GM18520 (cell line): ENCODE data around the gene BBX.
"Not testable (repeated sequence)": the region's sequence is repeated elsewhere in the genome, so short reads cannot be mapped to it uniquely, and the experiment has no call there.

Experiments
- ATAC-seq: cut with Tn5 transposase; IDR thresholded peaks from one replicate; pipeline ENCODE4 v1.9.1; 2021; ENCODE audit not compliant: unreplicated experiment

The BBX gene

DNA sequence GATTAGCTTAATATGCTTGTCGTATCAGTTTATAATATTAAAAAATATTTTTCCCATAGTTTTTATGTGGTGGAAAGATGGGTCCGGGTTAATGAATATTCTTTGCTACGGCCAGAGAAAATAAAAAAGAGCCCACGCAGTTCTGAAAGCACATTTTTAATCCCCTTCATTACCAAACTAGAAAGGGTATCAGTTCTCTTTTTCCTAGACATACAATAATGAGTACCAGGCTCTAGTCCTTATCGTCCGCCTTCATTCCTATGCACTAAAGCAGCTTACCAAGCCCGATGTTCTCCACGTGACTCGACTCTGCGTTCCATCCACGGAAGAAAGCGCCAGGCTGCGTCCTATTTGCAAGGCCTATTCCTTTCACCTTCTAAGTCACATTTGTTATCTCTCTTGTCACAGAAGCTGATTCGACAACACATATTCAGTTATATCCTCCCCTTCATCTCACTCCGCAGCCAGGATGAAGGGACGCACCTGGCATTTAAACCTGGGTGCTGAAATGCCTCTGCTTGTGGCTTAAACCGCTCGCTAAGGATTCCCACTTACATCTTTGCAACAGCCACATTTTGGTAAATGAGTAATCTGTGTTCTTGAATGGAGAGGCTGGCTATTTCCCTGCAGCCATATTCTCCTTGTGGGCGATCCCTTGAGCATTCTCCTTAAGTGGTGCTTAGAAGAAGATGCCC, 311.1 kb downstream of the BBX start:
- ATAC-seq = no peak

DNA sequence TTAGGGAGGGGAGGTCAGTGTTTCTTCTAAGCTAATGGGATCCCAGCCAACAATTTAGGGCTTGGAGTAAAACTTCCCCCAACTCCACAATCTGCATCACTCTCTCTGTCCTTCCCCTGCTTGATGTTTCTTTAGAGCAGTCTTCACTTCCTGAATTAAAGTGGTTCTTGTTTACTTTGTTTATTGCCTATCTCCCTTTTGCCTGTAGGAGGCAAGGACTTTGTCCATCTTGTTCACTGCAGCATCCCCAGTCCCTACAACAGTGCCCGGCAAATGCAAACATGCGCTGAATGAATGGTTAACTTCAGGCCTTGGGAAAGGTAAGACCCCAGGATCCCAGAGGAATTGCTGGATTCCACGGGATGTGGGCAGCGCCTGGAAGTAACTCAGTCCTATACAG, 312.2 kb downstream of the BBX start:
- ATAC-seq = not testable (repeated sequence)

DNA sequence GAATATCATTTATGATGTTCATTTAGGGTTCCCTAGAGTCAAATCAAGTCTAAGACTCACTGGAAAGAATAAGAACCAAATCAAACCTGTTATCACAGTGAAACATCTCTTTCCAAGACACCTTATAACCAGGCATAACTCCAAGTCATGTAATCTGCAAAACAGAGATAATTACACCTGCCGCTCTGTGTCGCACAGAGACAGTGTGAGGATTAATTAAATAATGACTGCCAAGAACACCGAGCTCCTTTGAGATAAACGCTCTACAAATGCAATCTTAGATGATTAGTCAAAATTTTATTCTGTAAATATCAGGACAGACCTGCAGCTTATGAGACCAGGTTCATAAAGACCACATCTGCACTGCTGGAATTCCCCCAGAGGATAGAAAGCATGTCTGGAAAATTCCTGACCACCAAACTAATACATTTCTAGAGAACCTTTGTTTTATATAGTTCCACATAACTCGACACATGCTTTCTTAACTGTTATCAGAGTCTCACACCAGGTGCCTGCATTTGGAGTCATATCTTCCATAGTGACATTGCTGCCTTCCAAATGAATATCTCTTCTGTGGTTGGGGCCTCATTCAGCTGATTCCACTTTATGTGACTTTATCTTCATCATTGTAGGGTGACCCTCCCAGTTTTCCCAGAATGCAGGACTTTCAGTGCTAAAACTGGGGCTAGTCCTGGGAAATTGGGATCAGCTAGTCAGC, 315.3 kb downstream of the BBX start:
- no peak for ATAC-seq

DNA sequence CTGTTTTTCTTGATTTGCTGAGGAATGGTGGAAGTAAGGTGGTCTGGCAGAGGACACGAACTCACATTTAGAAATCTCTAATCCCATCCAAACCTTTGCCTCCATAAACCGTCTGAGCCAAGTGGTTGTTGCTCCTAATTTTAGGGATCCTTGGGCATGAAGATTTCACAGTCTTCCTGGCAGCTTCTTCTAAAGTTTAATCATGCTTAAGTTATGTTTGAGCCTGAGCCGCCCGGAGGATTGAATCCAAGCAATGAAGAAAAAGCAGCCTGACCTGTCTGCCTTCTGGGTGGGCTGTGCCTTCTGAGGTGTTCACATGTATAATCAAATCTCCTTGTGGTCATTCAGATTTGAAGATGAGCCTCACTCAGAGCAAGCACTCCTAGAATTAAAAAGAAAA, 319.1 kb downstream of the BBX start:
- no peak for ATAC-seq

DNA sequence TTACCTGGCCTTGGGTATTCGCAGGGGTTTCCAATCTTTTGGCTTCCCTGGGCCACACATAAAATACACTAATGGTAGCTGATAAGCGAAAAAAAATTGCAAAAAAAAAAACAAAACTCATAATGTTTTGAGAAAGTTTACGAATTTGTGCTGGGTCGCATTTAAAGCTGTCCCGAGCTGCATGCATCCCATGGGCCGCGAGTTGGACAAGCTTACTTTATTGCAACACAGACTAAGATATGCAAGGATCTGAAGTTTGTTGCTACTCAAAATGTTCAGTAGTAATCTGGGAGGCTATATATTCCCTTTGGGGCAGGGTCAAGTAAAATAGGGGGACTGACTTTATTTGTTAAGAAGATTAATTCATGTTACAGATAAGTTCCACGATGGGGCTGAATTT, 320.2 kb downstream of the BBX start:
- no peak for ATAC-seq

DNA sequence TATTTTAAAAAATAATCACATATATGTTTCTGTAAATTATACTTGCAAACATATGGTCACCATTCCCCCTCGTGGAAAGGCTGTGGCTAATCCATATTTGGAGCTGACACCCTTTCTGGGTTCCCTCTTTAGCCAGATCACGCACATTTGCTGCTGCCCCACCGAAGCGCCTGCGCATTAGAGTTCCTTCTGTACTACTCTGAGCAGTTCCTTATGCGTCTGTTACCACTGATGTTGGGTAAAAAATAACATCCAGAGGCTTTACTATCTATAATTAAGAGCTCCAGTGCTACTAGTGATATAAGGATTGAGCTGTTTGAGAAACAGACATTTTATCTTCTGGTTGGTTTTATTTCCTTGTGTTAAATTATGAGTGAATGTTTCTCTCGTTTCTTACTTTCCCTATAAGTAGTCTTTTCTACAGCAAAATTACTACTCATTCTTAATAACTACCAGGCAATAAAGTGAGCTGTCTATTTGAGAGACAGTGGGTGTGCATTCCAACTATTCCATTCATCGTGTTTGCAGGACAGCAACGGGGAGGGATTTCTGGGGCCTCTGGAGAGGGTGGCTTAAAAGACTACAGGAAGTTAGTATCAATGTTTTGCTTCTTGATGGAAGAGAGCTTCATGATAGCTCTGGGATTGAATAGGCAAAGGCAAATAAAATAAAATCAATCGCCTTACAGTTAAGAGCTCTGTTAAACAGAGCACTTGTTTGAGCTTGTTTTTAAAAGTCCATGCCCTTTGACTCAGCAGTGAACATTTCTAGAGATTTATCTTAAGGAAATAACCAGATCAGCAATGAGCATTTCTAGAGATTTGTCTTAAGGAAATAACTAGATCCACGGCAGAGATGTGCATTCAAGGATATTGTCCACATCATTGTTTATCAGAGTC, 322.9 kb downstream of the BBX start:
- no peak for ATAC-seq

DNA sequence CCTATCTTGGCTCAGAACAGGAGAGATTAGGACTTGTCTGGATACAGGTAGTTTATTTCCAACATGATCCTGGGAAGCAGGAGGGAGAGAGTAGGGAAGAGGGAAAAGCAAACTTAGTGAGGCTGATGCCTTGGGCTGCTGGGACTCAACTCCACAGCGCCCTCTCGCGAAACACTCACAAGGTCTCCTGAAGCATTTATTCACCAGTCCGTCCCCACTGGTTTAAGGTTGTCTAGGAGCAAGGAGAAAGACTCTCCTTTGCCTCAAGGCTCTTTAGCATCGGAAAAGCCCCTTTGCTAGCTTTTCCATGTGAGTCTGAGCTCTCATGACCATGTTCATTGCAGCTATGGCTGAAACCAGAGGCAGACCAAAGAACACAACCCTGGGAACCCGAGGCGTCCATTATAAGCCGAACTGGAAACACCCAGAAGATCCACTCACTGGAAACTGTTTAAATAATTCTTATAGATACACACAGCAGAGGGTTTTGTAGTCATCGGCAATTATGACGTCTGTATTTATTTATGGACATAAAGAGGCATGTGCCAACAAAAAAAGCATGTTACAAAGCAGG, 323.6 kb downstream of the BBX start:
- no peak for ATAC-seq

DNA sequence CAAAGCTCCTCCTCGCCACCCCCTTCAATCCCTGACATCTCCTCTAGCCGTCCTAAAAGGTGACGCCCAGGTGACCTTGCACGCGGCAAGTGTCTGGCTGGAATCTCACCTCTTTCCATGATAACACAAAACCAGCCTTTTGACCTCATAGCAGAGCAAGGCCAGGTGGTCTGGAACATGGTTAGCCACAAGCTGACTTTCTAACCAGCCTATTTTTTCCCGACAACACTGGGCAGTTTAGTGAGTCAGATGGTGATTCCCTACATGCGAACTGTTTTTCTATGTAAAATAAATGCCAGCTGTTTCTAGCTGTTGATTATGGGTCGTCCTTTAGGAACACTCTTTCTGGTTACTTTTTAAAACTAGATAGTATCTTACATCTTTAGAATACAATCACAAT, 325.0 kb downstream of the BBX start:
- no peak for ATAC-seq

DNA sequence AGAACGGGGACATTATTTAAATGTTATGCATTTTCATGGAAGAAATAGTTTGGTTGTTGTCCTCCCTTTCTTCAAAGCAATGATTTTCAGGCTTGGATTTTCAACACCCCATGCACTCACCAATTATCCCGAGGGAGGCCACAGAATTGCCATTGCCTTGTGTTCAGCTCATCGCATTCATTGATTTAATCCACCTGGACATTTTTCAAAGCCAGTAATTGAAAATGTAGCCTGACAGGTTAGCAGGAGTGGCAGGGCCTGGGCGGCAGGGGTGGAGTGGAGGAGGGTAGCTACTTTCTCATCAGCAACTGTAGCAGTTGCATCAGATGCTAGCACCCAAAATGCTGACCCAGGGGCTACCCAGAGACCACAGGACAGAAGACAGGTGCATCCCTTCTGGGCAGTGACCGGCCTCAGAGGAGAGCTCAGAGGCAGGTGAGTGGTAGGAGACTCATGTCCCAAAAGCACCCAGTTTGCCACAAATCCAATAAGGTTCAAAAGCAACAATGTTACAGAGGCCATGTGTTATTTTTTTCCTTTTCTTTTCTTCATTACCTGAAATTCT, 325.7 kb downstream of the BBX start:
- no peak for ATAC-seq

DNA sequence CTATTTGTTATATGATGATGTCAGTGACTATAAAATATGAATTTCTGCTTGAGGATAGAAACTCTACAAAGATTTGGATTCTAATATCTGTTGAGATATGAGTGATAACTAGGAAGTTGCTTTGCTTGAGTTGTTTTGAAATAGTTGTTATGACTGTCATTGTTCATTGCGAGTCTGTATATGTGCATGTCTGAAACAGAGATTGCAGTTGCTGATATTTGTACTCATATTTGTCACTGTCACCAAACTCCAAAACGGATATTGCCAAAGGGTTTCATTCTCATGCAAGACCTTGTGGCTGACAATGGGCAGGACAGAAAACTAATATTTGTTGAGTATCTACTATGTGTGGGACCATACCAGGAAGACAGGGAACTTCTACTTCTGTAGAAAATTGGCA, 327.9 kb downstream of the BBX start:
- ATAC-seq = peak; percentile 42

DNA sequence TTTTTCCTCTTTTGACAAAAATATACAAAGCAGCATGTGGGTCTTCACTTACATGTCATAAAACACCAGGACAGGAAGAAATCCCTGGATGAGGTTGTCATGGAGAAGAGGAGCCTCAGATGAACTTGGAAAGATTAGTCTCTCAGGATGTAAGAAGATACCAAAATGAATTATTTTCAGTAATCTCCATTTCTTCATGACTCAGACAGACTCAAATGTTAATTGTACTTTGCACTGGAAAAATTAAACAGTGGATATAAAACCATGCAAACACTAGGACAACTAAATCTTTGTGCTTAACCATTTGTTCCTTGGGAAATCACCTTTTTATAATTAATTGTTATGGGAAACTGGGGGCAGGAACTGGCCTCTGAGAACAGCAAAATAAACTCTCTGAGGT, 331.1 kb downstream of the BBX start:
- no peak for ATAC-seq

DNA sequence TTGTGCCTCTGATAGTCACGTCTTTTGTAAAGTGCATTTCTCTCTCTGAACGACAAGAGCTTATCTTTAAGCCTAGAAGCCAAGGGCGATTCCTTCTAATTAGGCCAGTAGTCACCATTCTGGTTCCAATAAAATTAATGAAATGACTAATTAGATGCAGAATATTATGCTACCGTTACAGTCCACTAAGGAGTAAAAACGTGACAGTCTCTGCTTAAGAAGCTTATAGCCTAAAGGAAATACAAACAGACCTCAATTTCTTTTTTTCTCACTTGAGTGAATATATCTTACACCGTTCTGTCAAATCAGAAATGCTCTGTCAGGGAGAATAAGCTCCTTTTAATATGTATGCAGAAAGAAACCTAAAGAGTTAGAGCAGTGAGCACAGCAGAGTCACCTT, 332.0 kb downstream of the BBX start:
- ATAC-seq = no peak

DNA sequence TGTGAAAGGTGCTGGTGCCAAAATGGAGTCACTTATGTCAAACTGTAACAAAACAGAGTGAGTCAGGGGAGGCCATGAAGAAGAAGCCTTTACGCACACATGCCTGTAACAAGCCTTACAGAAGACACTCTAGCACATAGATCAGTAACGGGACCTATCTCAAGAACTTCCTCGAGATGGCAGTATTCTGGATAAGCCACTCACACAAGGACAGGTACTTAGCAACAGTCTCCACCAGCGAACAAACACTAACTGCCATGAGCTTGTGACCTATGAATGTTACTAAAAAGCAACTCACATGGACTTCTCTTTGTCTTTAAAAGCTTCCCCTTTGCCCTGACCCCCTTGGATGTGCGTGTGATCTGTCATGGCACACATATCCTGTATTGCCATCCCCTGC, 332.9 kb downstream of the BBX start:
- ATAC-seq = no peak

DNA sequence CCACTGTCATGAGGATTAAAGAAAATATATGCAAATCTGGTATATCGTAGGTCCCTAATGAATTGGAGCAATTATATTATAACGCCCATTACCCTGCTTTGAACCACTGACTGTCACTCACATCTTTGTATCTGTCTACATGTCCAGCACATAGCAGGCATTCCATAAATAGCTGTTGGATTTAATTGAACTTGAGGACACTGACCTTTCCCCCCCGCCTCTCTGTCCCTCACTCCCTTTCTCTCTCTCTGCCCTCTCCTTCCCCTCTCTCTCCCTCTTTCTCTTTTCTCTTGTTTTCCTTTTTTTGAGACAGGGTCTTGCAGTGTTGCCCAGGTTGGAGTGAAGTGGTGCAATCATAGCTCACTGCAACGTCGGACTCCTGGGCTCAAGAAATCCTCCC, 335.1 kb downstream of the BBX start:
- no peak for ATAC-seq

DNA sequence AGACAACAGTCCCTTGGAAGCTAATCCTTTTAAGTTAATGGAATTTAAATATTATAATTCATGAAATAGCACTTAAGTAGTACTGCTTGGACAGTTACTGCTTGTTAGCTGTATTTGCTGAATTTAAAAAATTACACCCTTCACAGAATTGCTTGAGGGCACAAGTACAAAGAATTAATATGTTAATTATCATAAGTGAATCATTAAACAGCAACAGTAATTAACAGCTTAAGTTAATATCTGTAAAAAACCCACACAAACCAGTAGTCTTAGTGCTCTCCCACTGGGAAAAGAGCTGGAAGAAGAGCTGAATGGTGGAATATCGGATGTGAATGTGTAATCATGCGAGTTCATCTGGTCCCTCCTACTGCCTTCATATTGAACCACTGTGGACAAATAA, 336.1 kb downstream of the BBX start:
- no peak for ATAC-seq
